AG04450 (cell line): ENCODE measurements around the gene ATP8A2. TPM values are rescaled to one million over a fixed set of nuclear protein-coding genes. Genes with fewer than 3 reads are reported as not detected.

Source experiments
- CTCF ChIA-PET: fragments of 300-600, 350-600 bp; formaldehyde crosslinking; extraction: SDS; loops from one replicate; lab custom pipeline; 2022; ENCODE audit warnings: antibody characterized with exemption, inconsistent platforms; lab: Charles Lee
- POLR2A ChIA-PET: fragments of 350-600 bp; formaldehyde crosslinking; extraction: SDS; loops from one replicate; lab custom pipeline; 2021; ENCODE audit warnings: antibody characterized with exemption, inconsistent platforms; lab: Yijun Ruan, JAX
- DNase-seq: peaks from one replicate; pipeline ENCODE4 v3.0.0-alpha.2; 2011; ENCODE audit warnings: low read depth, low spot score
- H3K27ac ChIP-seq: one replicate; pipeline ENCODE4 v1.5.1; 2012; ENCODE audit warnings: low read depth, low read length, control low read depth
- H3K27me3 ChIP-seq: one replicate; pipeline ENCODE4 v1.6.0; 2012; ENCODE audit warnings: low read length; ENCODE audit not compliant: control insufficient read depth, insufficient read depth
- H3K4me3 ChIP-seq: 2 replicates; pipeline ENCODE4 v1.5.1; 2011; ENCODE audit warnings: mild to moderate bottlenecking, low read depth, low read length, control low read depth
- H3K9me3 ChIP-seq: 2 replicates; pipeline ENCODE4 v1.5.1; 2012; ENCODE audit warnings: low read length; ENCODE audit not compliant: control insufficient read depth, insufficient read depth
- polyA plus RNA-seq: library from polyadenylated mRNA; depleted of rRNA; stranded (reverse); fragments of >200 nt; gene quantifications from 2 replicates; pipeline ENCODE4 v1.2.3, GENCODE V29; 2011
- TF ChIP-seq, protein P1 (sequence below): IDR thresholded peaks from 2 replicates; pipeline ENCODE4 v1.5.1; 2011; ENCODE audit warnings: low read depth, low read length, control low read depth, inconsistent platforms

Gene ATP8A2
- polyA plus RNA-seq, 1 experiment: 0.19 TPM

DNA sequence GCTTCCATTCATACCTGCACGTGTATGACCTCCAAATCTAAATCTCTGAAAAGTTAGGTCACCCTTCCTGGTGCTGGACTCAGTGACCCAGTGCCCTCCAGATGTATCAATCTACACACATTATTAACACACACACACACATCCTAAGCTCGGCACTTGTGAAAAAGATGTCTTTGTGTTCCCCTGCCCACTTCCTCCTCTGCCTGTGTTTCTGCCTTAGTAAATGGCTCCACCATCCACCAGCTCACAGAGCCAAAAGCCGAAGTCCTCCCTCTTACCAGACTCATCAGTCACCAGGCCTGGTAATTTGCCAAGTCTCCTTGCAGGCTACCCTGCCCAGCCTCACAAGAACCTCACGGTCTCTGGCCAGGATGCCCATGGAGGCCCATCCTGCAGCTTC, 548.5 kb downstream of the ATP8A2 start:
- ChIA-PET CTCF (no interaction called here), POLR2A (no interaction called here)
- peaks cover 2% of the 10 kb centered on the region for H3K27me3 ChIP-seq
- no peak overlapping the region for H3K27ac ChIP-seq
- H3K4me3 ChIP-seq: no peak overlapping the region
- no peak for DNase-seq
- TF ChIP-seq, protein P1, sequence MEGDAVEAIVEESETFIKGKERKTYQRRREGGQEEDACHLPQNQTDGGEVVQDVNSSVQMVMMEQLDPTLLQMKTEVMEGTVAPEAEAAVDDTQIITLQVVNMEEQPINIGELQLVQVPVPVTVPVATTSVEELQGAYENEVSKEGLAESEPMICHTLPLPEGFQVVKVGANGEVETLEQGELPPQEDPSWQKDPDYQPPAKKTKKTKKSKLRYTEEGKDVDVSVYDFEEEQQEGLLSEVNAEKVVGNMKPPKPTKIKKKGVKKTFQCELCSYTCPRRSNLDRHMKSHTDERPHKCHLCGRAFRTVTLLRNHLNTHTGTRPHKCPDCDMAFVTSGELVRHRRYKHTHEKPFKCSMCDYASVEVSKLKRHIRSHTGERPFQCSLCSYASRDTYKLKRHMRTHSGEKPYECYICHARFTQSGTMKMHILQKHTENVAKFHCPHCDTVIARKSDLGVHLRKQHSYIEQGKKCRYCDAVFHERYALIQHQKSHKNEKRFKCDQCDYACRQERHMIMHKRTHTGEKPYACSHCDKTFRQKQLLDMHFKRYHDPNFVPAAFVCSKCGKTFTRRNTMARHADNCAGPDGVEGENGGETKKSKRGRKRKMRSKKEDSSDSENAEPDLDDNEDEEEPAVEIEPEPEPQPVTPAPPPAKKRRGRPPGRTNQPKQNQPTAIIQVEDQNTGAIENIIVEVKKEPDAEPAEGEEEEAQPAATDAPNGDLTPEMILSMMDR: no peak
- H3K9me3 ChIP-seq: no peaks in the 10 kb centered on the region

DNA sequence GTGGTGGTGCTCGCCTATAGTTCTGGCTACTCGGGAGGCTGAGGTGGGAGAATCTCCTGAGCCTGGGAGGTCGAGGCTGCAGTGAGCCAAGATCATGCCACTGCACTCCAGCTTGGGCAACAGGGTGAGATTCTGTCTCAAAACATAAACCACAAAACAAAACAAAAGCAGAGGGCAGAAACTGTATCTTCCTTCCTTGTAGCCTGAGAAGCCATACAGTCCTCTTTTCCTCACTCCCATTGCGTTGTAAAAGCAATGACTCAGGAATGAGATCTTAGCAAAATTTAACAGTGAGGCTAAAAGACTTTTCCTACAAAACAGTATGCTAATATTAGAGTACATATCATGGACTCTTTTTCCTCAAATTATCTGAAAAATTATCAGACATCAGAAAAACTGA, 549.2 kb downstream of the ATP8A2 start:
- TF ChIP-seq, protein P1: no peak
- Histone ChIP-seq H3K4me3 (no peak overlapping the region), H3K27me3 (peaks cover 2% of the 10 kb centered on the region), H3K9me3 (no peaks in the 10 kb centered on the region), H3K27ac (no peak overlapping the region)
- no peak for DNase-seq
- CTCF ChIA-PET: no interaction called here
- POLR2A ChIA-PET: no interaction called here

DNA sequence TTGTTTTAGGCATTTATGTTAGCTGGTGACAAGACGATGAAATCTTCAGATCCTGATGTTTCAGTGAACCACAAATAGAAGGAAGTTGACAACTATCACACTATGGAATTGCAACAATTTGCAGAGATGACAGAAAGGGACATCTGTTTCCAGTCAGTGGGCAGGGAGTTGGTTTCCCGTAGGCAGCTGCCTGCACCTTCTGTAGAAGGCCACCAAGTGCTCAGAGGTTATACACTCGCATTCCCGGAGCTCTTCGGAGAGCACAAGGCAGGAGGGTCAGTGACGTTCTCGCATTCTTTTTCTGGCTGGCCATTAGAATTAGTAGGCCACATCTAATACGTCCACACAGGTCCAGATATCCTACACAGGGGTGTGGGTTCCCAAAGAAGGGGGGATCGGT, 550.6 kb downstream of the ATP8A2 start:
- CTCF ChIA-PET: no interaction called here

DNA sequence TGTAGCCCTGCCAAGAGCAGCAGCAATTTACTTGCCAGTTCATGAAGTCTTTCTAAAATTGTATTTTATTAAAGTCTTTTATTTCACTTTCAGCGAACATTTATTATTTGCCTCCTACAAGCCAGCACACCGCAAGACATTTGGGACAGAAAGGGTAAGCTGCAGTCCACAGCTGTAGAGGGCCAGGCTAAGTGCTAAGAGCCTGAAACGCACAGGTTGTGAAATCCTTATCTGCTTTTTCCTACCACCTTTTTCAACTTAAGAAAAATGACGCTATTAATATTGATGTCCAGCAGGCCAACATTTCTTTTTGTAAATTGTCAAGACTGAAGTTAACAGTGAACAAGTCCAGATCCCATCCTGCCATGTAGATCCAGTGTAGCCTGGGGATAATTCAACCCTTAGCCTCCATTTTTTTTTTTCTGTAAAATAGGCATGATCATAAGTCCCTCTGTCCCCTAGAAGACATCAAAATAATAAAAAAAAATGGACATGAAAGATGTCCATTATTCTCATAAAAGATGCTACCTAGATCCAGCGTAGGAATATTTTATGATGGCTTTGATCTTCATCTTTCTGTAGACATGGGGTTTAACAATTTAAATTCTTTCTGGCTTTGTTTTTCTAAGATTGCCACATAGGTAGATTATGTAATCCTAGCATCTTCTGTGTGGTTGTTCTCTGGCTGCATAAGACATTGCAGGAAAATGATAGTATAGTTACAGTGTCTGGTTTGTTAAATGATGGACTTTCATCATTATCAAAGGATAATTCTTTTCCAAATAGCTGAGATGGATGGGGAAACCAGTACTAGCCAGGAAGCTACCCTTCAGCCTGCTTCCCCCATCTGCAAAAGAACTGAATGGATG, 551.7 kb downstream of the ATP8A2 start:
- Histone ChIP-seq H3K4me3 (no peak overlapping the region), H3K9me3 (no peaks in the 10 kb centered on the region), H3K27ac (no peak overlapping the region), H3K27me3 (no peaks in the 10 kb centered on the region)
- CTCF ChIA-PET: no interaction called here
- DNase-seq: no peak
- POLR2A ChIA-PET: no interaction called here
- TF ChIP-seq, protein P1: no peak

More for the DNA sequence above, 550.6 kb downstream of the ATP8A2 start:
- no peak overlapping the region for H3K27ac ChIP-seq
- no peaks in the 10 kb centered on the region for H3K27me3 ChIP-seq
- no peak for DNase-seq
- TF ChIP-seq, protein P1: no peak
- no peak overlapping the region for H3K4me3 ChIP-seq
- H3K9me3 ChIP-seq: no peaks in the 10 kb centered on the region
- POLR2A ChIA-PET: no interaction called here

DNA sequence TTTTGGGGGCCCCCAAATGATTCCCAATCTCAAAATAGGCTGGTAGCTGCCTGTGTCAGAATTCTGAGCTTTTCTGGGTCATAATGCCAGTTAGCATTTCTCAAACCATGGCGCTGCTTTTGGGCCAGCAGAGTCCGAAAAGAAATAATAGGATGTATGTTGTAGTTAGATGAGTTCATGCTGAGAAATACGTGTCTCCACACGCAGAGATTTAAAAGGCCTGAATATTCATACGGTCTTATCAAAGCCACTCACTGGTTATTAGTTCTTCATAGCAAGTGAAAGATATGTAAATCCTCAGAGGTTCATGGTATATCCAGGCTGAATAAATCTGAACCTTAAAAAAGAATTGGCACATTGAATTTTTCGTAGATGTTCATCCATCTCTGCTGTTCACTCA, 555.6 kb downstream of the ATP8A2 start:
- DNase-seq: no peak
- TF ChIP-seq, protein P1: no peak
- ChIA-PET POLR2A (no interaction called here), CTCF (no interaction called here)
- H3K27me3 ChIP-seq: no peaks in the 10 kb centered on the region
- H3K27ac ChIP-seq: no peak overlapping the region
- H3K4me3 ChIP-seq: no peak overlapping the region
- H3K9me3 ChIP-seq: peaks cover 5% of the 10 kb centered on the region; the same call in 1 of the 2 replicates
